BE2C (cell line): Measurements from ENCODE around the gene C1QTNF1.
A peak's percentile ranks its signal among the peaks of the same experiment; 100 is the strongest.

ENCODE experiments used
- DNase-seq: peaks from one replicate; pipeline ENCODE4 v3.0.0-alpha.2; 2020
- H3K27me3 ChIP-seq: fragments of 250-450 bp; sonication (Bioruptor Pico); 2 replicates; pipeline ENCODE4 v1.5.1; 2020; ENCODE audit warnings: mild to moderate bottlenecking
- H3K36me3 ChIP-seq: fragments of 250-450 bp; sonication (Bioruptor Pico); 2 replicates; pipeline ENCODE4 v1.5.1; 2020; ENCODE audit warnings: mild to moderate bottlenecking
- H3K4me1 ChIP-seq: fragments of 250-450 bp; sonication (Bioruptor Pico); 2 replicates; pipeline ENCODE4 v1.5.1; 2020
- H3K4me3 ChIP-seq: 2 replicates; pipeline ENCODE4 v1.5.1; 2011; ENCODE audit warnings: low read depth, low read length
- H3K9me3 ChIP-seq: fragments of 250-450 bp; sonication (Bioruptor Pico); 2 replicates; pipeline ENCODE4 v1.5.1; 2020
- TF ChIP-seq, protein P1 (sequence below): IDR thresholded peaks from 2 replicates; pipeline ENCODE4 v1.5.1; 2012; ENCODE audit warnings: mild to moderate bottlenecking, low read depth, low read length

Gene C1QTNF1

DNA sequence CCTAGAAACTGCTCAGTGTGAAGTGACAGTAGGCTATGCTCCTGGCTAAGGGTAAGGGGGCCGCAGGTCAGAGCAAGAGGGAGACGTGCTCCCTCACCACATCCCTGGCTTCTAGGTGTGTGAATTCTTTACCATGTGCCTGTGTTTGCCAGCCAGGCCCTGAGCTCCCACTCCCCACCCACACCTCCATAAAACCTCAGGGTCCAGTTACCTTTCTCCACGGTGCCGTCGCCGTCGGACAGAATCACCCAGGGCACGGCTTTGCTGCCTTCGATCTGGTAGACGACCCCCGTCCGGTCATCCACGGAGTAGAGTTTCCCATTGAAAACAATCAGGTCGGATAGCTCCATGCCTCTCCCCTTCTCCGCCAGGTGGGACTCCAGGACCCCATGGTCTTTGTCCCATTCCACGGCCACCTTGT lies 27.2 kb upstream of the C1QTNF1 start:
- no peak for DNase-seq
- H3K4me1 ChIP-seq: peaks cover 5% of the 10 kb centered on the region; the same call in 1 of the 2 replicates
- H3K9me3 ChIP-seq: no peaks in the 10 kb centered on the region
- TF ChIP-seq, protein P1, sequence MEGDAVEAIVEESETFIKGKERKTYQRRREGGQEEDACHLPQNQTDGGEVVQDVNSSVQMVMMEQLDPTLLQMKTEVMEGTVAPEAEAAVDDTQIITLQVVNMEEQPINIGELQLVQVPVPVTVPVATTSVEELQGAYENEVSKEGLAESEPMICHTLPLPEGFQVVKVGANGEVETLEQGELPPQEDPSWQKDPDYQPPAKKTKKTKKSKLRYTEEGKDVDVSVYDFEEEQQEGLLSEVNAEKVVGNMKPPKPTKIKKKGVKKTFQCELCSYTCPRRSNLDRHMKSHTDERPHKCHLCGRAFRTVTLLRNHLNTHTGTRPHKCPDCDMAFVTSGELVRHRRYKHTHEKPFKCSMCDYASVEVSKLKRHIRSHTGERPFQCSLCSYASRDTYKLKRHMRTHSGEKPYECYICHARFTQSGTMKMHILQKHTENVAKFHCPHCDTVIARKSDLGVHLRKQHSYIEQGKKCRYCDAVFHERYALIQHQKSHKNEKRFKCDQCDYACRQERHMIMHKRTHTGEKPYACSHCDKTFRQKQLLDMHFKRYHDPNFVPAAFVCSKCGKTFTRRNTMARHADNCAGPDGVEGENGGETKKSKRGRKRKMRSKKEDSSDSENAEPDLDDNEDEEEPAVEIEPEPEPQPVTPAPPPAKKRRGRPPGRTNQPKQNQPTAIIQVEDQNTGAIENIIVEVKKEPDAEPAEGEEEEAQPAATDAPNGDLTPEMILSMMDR: no peak
- no peaks in the 10 kb centered on the region for H3K27me3 ChIP-seq
- no peak overlapping the region for H3K4me3 ChIP-seq
- H3K36me3 ChIP-seq: peaks cover 35% of the 10 kb centered on the region

DNA sequence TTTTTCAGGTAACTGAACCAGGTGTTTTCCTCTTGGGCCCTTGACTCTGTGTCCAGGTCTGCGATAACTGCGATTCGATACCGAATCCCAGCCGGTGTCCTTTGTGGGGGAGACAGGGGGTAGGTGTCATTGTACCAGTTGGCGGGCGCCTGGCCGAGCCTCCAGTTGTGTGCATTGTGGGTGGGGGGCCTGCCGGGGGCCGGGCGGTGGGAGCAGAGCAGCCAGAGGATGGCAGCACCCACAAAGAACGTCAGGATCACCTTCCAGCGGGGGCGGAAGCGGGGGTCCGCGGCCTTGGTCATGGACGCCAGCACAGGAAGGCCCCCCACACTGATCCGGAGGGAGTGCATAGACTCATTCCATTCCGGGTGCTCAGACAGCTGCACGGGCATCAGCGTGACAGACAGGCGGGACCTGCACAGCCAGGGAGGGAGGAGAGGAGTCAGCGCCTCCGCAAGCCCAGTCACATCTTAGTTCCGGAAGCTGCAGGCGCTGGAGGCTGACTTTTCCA lies 26.7 kb upstream of the C1QTNF1 start:
- Histone ChIP-seq H3K4me1 (peaks cover 5% of the 10 kb centered on the region; the same call in 1 of the 2 replicates), H3K36me3 (peaks cover 37% of the 10 kb centered on the region), H3K4me3 (no peak overlapping the region), H3K9me3 (no peaks in the 10 kb centered on the region), H3K27me3 (no peaks in the 10 kb centered on the region)
- TF ChIP-seq, protein P1: no peak
- DNase-seq: no peak

DNA sequence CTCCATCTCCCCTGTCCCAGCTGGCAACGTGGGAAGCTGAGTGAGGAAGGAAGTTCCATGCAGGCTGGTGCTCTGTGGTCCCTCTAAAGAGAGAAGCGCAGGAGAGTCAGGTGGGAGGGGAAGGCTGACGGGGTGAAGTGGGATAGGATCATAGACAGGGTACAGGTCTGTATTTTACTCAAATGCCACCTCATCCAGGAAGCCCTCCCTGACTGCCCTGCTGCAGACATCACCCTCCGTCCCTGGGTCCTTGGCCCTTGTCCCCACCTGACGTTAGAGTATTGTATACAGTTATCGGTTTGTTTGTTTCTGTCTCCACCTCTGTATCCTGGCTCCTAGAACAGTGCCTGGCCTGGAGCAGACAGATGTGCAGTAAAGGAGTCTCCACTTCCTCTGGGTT lies 26.1 kb upstream of the C1QTNF1 start:
- Histone ChIP-seq H3K4me1 (peaks cover 5% of the 10 kb centered on the region; the same call in 1 of the 2 replicates), H3K36me3 (peaks cover 38% of the 10 kb centered on the region), H3K27me3 (no peaks in the 10 kb centered on the region), H3K4me3 (no peak overlapping the region), H3K9me3 (no peaks in the 10 kb centered on the region)
- TF ChIP-seq, protein P1: no peak
- DNase-seq: no peak

DNA sequence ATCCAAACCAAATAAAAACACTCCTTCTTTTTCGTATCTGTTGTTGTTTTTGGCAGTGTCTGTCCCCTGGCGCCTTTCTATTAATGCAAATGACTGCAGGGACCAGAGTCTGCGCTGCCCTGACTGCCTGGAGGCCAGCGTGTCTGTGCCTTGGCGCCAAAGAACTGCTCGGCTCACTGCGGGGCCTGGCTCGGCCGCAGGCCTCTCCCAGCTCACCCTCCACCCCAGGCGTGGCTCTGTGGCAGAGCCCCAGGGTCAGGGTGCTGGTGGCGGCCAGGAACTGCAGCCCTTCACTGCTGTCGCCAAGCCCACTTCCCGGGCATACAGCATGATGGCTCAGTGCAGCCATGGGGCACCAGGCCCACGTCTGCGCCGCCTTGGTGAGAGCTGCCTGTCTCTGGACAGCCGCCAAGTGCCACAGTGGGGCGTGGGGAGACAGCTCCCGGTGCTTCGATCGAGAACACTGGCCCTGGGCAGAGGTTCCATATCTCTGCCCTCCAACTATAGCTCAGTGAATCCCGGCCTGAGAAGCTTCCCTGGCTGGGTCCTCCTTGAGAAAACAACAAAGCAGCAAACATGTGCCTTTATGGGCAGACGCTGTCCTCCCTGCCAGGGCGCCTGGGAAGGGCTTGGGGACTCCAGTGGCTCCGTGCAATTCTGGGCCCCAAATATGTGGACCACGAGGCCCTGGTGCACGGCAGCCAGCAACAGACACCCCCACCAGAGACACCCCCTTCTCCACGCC lies 25.5 kb upstream of the C1QTNF1 start:
- no peak overlapping the region for H3K4me3 ChIP-seq

DNA sequence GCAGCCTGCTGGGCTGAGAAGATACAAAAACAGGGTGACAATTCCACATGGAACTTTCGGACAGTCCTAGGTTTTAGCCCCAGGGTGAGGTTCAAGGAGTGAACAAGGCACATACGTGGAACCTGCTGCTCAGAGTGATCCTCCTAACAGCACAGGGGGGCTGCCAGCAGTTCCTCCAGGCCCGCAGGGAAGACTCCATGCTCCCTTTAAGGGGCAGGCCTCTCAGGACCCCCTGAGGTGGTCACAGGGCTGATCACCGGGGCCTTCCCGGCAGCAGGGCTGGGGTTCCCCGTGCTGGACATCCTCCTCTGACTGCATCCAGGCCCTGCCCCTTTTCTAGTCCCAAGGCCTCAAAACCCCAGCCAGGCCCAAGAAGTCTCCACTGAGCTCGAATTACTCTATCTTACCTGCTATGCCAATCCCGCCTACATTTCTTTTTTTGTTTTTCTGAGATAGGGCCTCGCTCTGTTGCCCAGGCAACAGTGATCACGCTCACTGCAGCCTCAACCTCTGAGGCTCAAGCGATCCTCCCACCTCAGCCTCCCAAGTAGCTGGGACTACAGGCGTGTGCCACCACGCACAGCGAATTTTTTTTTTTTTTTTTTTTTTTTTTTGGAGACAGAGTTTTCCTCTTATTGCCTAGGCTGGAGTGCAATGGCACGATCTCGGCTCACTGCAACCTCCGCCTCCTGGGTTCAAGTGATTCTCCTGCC lies 24.8 kb upstream of the C1QTNF1 start:
- Histone ChIP-seq H3K27me3 (no peaks in the 10 kb centered on the region), H3K4me1 (peaks cover 5% of the 10 kb centered on the region; the same call in 1 of the 2 replicates), H3K9me3 (no peaks in the 10 kb centered on the region), H3K4me3 (no peak overlapping the region), H3K36me3 (peaks cover 32% of the 10 kb centered on the region)
- DNase-seq: no peak
- TF ChIP-seq, protein P1: no peak

More for the DNA sequence above, 25.5 kb upstream of the C1QTNF1 start:
- Histone ChIP-seq H3K36me3 (peaks cover 34% of the 10 kb centered on the region), H3K4me1 (peaks cover 5% of the 10 kb centered on the region; the same call in 1 of the 2 replicates), H3K9me3 (no peaks in the 10 kb centered on the region), H3K27me3 (no peaks in the 10 kb centered on the region)
- peak; percentile 81 for DNase-seq
- TF ChIP-seq, protein P1: peak; percentile 21; the same call in 1 of the 2 replicates
